Breast epithelium (tissue), 3 donors: Measurements from ENCODE around the gene STOX2.

Source experiments
- POLR2A ChIP-seq: fragments of 450-650 bp; IDR thresholded peaks from one replicate; pipeline ENCODE4 v1.6.1; 2016; ENCODE audit warnings: antibody characterized with exemption, mild to moderate bottlenecking, moderate library complexity
- POLR2AphosphoS5 ChIP-seq, 3 donors: sonication (generic); formaldehyde crosslinking; IDR thresholded peaks; one replicate each; pipeline ENCODE4 v1.6.1; 2017; ENCODE audit warnings: antibody characterized with exemption in 3 of 3

- no peak for TF ChIP-seq POLR2AphosphoS5 (IDR thresholded peaks at IDR 0.05)
- TF ChIP-seq POLR2A, result no peak
These were observed 157.7 kb downstream of the STOX2 start for GRCh38 chr4:184062769-184063168.
